HG02642 (cell line): ENCODE results near the gene VCP.

Source experiments
- ATAC-seq: cut with Tn5 transposase; IDR thresholded peaks from one replicate; pipeline ENCODE4 v1.9.1; 2021; ENCODE audit warnings: mild to moderate bottlenecking; ENCODE audit not compliant: unreplicated experiment, poor library complexity

VCP gene

GRCh38 chr9:35072461-35073278 lies at the start of gene VCP:
Gene VCP, minus strand, starts transcription at chr9:35072625. Its CDS starts 272 bp downstream, at chr9:35072353.
- ATAC-seq = peak; percentile 87

DNA sequence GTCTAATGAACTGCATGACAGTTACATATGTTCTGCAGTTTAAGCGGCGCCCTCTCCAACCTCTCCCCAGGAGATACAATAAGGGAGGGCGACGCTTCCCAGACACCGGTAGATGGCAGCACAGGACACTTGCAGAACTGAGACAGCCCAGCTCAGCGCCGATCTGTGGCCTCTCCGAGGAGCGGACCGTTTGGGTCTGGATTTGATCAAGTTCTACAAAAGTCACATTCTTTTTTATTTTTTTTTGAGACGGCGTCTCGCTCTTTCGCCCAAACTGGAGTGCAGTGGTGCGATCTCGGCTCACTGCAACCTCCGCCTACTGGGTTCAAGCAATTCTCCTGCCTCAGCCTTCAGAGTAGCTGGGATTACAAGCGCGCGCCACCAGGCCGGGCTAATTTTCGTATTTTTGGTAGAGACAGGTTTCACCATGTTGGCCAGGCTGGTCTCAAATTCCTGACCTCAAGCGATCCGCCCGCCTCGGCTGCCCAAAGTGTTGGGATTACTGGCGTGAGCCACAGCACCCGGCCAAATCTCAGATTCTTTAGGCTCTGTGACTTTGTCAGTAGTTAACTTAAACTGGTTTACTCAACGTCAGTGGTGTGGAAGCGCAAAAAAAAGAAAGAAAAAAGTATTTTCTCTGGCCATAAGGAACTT lies 44.6 kb upstream of the VCP start:
- peak; percentile 51 for ATAC-seq

- peak; percentile 1 for ATAC-seq
These were observed 44.1 kb upstream of the VCP start for GRCh38 chr9:35116539-35116897.

DNA sequence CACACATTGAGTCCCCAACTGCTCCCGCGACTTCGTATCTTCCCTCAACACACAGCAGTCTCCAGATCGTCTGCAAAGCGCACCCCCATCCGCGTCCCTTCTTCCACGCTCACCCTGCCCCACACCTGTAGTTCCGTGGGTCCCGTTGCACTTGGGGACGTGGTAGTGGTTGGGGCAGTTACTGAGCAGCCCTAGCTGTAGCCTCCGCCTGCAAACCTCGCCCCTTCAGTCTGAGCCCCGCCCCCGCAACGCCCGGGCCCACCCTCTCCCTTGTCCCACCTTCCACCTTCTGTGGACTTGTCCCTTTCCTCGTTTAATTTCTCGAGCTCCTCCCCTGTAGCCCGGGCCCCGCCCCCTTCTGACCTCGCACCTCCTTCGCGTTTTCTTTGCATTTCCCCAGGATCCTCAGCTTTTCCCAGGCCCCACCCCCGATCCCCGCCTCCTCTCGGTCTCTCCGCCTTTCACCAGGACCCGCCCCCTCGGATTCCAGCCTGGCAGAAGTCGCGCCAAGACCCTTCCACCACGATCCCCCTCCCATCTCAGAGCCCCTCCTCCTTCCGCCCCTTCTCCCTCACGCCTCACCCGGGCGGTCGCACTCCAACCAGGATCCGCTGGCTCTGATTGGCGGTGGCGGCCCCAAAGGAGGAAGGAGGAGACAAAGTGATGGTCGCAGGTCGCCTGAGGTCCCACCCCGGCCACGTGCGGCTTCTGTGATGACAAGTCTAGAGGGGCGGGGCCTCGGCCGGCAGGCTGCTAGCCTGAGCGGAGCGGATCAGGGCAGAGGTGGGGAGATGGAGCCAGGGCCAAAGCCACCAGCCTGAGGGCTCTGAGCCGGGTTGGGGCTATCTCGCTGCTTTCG lies 43.5 kb upstream of the VCP start, which contains the start of gene ATOSB:
TSS of gene ATOSB (minus strand) at position 183 of the 859 bp plus-strand sequence. CDS start 7,588 bp downstream, outside the sequence.
- ATAC-seq = peak; percentile 70

GRCh38 chr9:35114840-35115628 lies 42.6 kb upstream of the VCP start:
- ATAC-seq = no peak

- no peak for ATAC-seq
These were observed 41.9 kb upstream of the VCP start for GRCh38 chr9:35114113-35114839.

- ATAC-seq = no peak
These were observed 40.0 kb upstream of the VCP start for GRCh38 chr9:35112257-35113020.

DNA sequence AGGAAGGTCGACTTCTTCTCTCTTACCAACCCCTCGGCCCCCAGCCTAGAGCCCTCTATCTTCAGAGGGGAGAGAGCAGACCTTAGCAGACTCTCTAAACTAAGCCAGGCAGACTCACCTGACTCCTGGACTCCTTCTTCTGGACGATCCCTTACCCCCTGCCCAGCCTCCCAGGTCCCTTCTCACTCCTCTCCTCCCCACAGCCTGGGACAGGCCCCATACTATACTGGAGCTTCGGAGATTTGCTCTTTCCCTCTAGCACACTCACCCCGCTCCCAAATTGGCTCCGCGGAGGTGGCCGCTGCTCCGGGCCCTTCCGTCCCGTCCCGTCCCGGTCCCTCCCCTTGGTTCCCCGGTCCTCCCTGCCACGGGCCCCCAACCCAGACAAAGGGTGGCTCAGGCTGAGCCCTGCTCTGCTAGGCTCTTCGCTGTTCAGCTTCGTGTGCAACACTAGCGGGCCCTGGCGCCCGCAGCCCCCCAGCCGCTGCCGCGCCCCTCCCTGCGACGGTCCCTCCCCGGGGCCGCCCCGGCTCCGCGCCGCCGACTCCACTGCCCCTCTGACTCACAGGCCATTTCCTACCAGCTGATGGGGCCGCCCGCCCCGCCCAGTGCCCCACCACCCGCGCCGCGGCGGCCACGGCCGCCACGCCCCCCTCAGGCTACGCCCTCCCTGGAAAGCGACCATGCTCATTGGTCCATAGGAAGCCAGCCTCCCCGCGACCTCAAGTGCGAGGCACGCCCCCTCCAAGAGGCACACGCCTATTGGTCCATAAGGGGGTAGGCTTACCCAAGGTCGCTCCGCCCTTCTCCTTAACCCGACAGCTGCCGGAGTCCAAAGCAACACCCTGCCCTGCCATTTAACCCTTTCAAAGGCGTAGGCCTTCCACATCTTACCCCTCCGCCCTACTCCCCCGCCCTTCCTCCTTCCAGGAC lies 38.8 kb upstream of the VCP start:
- peak; percentile 75 for ATAC-seq

- ATAC-seq = no peak
These were observed 37.9 kb upstream of the VCP start for GRCh38 chr9:35110327-35110761.

- no peak for ATAC-seq
These were observed 36.6 kb upstream of the VCP start for GRCh38 chr9:35108946-35109575.

DNA sequence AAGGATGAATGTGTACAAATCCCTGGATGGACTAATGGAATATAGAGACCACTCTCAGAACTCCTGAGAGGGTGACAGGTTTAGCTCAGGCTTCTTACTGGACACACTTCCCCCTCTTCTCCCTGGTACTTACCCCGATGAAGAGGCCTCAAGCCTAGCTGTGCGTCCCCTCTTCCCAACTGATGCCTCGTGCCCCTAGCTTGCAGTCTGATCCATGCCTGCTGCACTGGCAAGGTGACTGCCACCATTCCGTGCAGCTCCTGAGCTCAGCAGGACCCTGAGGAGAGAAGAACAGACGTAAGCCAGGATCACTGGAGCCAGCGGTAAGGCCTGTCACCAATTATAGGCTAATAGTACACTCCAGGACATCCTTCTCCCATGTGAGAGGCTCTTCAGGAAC lies 36.0 kb upstream of the VCP start:
- no peak for ATAC-seq

DNA sequence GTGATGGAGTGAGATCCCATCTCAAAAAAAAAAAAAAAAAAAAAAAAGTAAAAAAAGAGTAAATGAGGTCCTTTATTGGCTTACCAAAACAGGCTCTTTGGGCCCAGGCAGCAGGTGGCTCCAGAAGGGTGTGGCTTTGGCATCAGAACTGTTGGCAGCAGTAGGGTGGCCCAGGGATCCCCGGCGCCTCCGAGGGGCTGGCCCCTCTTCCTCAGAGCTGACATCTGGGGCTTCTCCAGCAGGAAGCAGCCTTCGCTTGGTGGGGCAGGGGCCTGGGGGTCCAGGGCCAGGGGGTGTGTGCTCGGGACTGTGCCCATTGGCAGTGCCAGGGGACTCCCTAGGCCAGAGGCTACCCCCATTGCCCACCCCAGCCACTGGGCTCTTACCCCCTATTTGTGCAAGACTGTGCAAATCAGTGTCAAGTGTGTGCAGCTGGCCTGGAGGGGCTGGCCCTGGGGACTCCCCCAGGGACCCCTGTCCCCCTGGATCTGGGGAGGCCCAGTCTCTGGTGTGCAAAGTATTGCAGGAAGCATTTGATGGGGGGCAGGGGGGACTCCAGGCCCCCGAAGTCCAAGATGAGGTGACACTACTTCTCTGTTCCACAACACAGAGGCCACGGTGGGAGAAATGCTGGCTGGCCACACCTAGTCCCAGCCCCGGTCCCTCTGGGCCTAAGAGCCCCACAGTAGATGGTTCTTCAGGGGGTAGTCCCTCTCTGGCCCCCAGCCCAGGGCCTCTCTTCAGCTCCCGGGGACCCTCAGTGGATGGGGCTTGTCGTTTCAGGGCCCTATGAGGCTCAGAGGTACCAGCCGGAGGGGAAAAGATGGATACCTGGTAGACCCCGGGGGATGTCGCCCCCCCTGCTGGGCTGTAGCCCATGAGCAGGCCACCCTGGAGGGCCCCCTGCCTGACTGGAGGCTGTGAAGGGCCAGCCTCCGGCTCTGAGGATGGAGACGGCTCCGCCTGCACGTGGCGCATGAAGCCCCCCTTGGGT lies 35.2 kb upstream of the VCP start:
- ATAC-seq = no peak

DNA sequence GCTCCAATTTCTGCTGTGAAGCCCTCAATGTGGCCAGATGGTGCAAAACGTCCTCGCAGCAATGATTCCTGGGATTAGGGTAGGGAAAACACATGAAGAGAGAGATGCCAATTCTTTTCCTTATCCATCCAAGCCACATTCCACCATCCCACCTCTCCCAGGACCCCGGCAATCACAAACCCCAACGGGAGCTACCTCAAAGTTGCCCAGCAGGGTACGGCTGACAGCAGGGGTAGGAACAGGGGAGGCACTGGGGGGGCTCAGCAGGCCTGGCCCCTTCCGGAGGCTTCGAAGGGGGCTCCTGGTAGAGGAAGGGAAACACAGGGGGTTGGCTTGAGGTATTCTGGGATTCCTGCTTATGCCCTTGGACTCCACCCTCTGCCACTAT lies 33.9 kb upstream of the VCP start:
- no peak for ATAC-seq

DNA sequence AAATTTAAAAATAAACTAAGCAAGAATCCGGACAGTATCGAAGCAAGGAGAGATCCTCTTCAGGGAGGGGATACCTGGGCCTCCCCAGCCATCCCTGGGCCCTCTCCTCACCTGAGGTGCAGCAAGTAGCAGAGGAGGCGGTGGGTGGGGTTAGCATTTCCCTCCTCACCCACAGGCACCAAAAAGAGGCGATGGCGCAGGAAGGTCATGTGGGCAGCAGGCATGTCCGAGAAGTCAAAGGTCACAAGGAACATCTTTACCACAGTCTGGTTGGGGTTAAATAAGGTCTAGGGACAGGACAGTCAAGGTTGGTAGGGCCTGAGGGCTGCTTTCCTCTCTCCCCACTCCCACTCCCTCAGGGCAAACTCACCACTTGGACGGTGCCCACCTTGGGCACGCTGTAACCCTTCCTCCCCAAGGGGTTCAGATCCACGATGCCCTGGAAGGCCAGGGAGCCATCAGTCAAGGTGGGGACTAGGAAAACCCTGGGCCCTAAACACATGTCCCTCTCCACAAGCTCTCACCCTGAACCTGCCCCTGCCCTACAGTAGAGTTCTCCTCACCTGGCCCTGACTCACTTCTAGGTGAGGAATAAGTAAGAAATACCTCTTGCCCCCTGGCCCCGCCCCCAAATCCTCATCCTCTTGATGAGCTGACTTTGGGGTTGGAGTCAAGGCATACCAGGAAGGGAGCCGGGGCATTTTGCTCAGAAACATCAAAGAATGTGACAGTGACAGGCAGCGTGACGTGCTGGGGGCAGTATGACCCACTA lies 33.3 kb upstream of the VCP start:
- no peak for ATAC-seq

DNA sequence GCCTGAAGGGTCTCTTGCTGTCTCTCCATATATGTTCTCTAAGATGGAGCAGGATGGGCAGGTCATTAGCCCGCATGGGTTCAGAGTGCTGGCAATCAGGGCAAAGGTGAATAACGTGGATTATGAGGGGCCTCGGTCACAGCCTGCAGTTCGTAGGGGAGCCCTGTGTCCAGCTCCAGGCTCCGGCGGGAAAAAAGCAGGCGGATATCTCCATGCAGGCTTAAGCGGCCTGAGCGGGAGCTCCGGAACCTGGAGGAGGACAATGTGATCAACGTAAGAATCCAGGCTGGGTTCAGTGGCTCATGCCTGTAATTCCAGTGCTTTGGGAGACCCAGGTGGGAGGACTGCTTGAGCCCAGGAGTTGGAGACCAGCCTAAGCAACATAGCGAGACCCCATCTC lies 32.7 kb upstream of the VCP start:
- no peak for ATAC-seq
